NCI-H1048 (cell line): ENCODE results near the gene PLD3.

Source experiments
- DNase-seq: peaks from one replicate; lab custom pipeline; 2025; lab: John Stamatoyannopoulos, UW

The PLD3 gene

DNA sequence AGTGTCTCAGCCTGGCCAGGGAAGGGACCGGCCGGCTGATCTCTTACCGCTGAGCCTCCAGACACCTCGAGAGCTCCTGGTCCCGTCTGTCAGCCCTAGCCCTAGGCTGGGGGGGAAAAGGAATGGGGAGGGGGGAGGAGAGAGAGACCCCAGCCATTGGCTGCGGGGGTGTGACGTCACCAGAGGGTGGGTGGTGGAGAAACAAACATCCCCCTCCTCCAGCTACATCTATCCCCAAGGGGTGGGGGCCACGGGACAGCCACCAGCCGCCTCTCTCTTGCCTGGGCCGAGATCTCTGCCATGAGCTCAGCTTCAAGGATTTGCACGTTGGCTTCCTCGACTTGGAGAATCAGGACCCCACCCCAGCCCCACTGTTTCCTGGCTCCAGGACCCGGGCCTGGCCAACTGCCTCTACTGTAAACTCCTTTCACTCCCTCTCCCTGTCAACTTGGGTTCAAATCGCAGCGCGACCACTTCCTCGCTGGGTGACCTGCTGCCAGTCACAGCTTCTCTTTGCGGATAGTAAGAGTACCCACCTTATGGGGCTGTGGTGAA lies 64.9 kb downstream of the PLD3 start, which contains the start of gene PRX:
Gene PRX (minus strand): TSS at position 88 of the 555 bp plus-strand sequence. CDS start 5,446 bp downstream, outside the sequence.
- no peak for DNase-seq

DNA sequence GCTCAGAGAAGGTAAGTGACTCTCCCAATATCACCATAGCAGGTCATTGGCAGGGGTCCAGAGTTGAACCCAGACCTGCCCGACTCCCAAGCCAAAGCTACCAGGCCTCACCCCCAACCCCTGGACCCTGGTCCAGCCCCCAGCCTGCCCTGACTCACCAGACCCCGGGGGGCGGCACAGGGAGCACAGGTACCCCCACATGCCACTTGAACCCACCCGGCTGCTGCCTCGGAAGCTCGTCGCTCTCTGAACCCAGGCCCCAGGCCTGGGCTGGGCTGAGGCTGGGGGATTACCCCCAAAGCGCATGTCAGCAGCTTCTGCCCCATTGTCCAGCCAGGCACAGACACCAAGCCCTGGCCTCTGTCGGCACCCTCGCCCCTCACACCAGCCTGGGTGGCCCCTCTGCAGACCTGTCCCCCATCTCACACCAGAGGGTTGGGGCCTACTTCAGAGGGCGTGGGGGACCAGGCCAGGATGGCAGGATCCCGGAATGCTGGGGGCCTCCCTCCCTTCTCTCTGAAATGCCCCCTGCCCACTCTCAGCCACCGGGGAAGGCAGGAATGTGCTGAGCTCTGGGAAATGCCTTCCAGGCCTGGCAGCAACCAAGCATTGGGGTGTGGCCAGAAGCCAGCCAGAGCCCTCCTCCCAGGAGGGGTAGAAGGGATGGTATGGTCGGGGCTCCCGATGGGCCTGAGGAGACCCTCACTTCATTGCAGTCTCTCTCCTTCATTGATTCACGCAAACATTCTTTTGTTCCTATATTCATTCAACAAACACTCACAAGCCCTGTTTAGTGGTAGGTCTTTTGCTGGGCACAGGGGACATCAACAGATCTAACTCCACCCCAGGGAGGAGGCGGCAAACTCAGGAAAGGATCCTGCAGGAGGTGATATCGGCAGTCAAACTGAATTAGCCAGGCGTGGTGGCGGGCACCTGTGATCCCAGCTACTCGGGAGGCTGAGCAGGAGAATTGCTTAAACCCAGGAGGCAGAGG lies 66.3 kb downstream of the PLD3 start:
- no peak for DNase-seq

DNA sequence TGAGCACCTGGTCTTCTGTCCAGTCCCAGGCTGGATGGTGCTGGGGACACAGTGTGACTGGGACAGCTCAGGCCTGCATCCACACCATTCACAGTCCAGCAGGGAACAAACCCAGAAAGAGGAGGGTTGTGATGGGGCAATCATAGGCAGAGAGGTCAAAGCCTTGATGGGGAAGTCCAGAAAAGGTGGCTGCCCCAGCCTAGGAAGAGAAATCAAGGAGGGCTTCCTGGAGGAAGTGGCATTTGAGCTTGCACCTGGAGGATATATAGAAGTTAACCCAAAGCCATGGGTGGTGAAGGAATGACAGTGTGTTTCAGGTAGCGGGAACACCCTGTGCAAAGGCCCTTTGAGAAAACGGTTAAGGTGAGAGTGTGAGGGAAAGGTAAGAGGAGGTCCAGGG lies 67.3 kb downstream of the PLD3 start:
- no peak for DNase-seq

DNA sequence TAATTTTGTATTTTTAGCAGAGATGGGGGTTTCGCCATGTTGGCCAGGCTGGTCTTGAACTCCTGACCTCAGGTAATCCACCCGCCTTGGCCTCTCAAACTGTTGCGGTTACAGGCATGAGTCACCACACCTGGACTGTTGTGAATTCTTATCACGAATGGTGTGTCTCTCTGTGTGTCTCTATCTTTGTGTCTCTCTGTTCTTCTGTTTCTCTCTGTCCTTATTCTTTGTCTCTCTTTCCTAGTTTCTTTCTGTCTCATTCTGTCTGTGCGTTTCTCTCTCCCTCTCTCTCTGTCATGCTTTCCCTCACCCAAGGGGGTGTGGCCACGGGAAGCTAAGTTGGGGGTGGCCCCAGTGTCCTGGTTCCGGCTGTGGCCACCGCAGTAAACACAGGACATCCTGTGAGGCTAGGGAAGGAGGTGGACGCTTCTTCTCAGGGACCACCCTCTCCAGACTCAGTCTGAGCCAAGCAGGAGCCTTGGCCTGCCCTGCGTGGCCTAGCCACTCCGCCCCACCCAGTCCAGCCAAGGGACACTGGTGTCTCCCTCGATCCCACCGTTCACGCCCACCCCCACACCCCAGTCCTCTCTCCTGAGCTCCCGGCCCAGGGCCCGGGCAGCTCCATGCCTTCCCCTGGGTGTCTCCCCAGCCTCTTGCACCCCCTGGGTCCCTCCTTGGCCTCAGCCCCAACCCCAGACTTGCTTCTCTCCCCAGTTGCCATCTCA lies 68.6 kb downstream of the PLD3 start:
- no peak for DNase-seq

DNA sequence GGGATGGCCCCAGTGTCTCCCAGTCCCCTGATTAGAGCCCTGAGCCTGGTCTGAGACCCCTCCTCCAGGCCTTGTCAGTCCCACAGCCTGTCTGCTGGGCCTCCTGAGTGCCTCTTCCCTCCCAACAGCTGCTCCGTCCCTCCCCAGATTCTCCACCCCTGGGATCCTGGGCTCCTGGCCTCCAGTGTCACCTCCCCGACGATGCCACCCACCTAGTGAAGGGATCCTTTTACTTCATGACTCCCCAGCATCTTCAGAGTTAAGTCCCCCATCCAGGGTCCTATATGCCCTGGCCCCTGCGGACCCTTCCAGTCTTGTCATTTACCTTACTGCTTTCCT lies 69.1 kb downstream of the PLD3 start:
- DNase-seq, result no peak

DNA sequence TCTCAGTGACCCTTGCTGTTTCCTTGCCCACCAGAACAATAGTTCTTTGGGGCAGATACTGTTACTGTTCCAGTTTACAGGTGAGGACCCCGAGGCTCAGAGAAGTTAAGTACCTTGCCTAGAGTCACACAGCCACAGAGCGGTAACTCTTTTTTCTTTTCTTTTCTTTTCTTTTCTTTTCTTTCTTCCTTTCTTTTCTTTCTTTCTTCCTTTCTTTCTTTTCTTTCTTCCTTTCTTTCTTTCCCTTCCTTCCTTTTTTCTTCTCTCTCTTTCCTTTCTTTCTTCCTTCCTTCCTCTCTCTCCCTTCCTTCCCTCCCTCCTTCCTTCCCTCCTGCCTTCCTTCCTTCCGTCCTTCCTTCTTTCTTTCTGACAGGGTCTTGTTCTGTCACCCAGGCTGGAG lies 69.5 kb downstream of the PLD3 start:
- DNase-seq, result no peak

DNA sequence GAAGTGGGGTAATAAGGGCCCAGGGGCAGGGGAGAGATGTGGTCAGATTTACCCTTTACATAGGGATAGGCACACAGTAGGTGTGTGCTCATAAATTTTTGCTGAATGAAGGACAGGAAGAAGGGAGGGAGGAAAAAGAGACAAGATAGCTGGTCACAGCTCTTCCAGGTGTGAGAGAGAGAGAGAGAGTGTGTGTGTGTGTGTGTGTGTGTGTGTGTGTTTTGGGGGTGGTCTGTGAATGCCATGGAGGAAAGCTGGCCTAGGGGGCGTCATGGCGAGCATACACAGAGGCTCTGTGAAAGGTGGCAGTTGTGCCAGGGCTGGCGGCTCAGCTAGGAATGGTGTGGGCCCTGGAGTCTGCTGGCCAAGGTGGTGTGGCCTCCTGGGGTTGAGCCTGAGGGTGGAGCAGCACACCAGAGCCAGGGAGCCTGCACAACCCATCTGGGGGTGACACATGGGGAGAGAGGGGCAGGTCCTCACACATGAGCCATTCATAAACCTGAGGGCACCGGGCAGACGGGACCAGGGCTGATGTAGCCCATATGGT lies 70.6 kb downstream of the PLD3 start:
- DNase-seq, result no peak

DNA sequence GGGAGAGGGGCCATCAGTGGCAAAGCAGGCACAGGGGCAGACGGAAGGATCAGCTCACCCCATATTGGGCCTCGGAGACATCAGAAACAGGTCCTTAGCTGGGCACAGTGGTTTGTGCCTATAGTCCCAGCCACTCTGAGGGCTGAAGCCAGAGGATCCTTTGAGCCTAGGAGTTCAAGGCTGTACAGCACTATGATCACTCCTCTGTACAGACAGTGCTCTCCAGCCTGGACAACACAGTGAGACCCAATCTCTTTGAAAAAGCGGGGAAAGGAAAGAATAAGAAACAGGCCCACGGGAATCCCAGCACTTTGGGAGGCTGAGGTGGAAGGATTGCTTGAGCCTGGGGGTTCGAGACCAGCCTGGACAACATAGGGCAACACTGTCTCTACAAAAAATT lies 71.3 kb downstream of the PLD3 start:
- no peak for DNase-seq

DNA sequence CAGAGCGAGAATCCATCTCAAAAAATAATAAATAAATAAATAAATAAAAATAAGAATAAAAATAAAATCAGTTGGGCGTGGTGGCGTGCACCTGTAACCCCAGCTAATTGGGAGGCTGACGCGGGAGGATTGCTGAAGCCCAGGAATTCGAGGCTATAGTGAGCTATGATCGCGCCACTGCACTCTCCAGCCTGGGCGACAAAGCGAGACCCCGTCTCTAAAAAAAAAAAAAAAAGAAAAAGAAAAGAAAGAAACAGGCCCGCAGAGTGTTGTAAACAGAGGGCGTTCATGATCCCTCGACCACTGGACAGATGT lies 71.9 kb downstream of the PLD3 start:
- no peak for DNase-seq

DNA sequence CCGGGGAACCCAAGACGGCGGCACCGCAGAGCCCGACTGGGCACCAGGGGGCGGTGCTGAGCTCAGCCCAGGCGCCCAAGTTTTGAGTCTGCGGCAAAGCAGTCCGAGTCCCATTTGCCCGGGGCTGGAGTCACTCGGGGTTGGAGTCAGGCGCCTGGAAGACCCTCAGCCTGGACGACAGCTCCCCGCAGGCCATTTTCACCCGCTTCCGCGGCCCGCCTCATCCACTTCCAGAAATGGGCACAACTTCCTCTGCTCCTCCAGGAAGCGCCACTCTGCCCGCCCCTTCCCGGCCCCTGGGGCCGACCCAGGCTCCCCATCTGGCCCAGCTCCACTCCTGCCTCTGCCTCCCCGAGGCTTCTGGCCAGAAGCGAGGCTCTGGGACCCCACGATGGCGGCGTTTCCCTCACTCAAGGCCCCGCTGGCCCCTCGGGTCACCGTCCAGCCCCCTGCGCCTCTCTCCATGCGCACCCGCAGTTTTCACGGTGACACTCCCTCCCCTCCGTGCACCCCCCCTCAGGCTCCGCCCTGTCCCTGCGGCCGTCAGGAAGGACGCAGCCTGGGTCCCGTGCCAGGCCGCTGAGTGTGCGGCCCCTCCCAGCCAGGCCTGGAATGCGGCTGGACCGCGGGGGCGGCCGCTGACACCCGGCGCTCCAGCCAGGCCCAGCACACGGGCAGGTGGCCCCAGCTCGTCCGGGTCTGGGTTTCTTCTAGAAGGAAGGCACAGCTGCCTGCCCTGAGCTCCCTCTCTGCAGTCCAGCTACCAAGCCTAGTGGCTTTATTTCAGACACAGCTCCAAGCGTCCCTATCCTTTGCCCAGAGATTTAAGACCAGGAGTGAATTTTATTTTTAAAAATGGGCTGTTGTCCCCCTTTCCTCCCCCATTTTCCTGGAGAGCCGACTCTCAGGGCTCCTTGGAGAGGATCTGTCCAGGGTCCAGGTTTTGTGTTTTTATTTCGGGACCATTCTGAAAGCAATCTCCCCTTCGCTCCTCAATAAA lies 72.6 kb downstream of the PLD3 start:
- peak; percentile 7 for DNase-seq

DNA sequence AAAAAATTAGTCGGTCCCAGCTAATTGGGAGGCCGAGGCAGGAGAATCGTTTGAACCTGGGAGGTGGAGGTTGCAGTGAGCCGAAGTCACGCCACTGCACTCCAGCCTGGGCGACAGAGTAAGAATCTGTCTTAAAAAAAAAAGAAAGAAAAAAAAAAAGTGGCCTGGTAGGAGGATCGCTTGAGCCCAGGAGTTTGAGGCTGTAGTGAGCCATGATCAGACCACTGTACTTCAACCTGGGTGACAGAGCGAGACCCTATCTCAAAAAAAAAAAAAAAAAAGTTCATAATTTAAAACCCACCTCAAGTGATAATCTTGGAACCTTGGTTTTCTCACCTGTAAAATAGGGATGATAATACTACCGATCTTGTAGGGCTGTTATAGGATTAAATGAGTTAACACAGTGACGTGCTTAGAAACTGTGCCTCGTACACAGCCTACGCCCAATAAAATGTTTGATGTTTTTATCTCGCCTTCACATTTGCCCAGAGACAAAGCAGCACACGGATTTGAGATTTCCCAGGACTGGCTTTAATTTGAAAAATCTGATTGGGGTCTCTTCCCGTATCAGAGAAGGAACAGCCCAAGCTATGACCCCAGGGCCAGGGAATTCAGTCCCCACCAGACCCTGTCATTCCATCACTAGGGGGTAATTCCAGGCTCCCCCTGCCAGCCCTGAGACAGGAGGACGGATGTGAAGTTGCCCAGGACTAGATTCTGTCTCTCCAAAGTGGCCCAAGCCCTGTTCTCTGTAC lies 73.7 kb downstream of the PLD3 start:
- DNase-seq, result no peak

DNA sequence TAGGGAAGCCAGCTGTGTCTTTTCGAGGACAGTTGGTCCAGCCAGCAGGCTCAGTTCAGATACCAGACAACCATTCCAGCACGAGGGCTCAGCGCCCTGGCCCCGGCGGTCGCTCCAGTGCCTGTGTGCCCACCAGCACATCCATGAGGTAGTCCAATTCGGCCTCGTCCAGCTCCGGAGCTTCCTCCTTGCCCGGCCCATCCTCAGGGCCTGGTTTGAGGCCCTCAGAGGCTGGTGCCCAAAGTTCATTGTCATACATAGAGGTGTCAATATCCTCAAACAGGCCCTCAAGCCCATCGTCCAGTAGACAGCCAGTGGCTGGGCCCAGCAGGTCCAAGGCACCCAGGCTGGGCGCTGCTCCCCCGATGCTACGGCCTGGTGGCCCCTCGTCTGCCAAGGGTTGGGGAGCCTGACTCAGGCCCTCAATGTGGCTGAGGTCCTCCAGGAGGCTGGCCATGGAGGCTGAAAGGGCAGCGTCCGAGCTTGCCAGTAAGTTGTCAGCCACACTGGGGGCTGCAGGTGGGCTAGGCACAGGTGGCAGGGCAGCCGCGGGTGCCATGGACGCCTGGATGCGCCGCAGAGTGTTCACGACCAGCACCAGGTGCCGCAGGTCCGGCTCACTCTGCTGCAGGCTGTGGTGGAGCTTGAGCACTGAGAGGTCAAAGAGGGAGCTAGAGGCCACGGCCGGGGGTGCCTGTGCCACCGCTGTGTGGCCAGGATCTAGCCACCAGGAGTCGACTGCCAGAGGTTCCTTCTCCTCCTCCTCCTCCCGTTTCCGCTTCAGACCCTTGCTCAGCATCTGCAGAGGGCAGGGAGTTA lies 74.5 kb downstream of the PLD3 start:
- no peak for DNase-seq

DNA sequence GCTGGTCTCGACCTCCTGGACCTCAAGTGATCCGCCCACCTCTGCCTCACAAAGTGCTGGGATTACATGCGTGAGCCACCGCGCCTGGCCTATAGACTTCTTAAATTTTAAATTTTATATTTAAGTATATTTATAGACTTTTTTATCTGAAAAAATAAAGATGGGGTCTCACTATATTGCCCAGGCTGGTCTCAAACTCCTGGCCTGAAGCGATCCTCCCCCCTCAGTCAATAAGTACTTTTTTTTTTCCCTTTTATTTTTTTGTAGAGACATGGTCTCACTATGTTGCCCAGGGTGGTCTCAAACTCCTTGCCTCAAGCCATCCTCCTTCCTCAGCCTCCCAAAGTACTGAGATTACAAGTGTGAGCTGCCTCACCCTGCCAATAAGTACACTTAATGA lies 75.4 kb downstream of the PLD3 start:
- DNase-seq, result no peak

DNA sequence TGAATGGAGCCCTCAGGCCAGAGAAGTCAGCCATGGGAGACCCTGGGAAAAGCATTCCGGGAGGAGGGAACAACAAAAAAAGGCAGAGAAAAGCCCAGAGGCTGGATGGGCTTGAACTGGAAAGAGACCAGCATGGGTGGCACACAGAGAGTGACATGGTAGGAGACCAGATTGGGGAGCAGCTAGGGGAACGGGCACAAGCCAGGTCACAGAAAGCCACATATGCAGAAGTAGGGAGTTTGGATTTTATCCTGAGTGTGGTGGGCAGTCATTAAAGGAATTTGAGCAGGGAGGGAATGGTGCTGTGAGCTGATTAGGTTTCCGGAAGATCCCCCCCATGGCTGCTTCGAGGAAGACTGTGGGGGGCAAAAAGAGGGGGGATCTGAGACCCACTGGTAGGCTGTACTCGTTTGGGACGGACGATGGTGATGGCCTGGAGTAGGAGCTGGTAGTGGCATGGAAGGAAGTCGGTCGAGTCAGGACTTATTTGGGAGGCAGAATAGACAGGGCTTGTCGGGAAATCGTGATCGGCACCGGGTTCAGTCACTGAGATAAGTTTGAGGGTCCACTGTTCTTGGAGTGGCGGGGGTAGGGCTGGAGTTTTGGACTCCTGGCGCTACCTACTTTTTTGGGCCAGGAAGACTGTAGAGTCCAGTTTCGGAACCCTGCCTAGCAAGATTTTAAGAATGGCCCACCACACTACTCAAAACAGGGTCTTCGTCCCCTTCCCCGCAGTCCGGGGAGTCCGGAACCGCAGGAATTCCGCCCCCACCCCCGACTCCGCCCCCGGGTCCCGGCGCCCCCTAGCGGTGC lies 76.3 kb downstream of the PLD3 start:
- DNase-seq, result no peak

DNA sequence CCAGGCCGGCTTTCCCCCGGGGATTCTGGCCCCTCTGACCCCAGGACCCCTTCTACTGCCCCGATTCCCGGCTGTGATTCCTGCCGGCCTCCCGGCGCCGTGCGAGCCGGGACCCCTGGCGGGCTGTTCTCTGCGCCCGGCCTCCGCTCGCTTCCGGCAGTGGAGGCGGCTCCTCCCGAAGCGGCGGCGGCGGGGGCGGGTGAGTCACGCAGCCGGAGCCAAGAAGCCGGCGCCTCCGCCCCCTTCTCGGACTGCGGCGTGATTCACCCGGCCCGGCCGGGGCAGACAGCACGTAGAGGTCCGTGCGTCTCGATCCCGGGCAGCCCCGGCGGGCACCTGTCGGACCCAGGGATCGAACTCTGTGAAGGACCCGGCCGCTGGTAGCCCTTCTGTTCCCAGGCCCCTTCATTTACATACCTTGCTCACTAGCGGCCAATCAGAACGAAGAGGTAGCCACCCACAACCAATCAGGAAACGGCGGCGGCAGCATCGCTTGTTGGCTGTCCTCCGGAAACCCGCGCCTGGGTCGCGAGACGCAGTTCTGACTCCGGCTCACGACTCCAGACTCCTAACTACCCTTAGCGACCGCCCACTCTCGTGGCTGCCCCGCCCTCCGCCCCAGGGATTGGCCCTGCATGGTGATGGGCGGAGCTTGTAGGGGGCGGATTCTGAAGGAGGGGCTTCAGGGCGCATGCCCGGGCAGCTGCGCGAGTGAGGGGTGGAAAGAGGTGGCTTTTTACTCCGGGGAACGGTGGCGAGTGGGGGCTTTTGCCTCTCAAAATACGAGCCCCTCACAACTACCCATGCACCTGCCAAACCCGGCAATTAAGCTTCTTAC lies 77.2 kb downstream of the PLD3 start, which contains the start of gene SERTAD1:
Gene SERTAD1 (minus strand): TSS at position 543 of the 838 bp plus-strand sequence. CDS start 2,446 bp downstream, outside the sequence.
- peak; percentile 95 for DNase-seq
